ENCODE data around the gene HES6.

DNA sequence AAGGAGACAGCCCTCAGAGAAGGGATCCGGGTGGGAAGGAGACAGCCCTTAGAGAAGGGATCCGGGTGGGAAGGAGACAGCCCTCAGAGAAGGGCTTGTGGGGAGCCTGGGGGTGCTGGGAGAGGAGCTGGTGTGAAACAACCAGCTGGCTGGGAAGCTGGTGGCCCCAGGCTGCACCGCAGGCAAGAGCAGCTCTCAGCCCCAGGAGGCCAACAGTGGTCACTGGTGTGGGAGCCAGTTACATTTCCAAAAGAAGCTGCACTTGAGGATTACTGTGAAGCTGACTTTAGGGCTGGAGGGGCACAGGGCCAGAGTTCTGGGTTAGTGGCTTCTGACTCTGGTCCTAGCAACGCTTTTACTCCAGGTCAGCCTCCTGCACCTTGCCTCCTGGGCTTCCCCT lies 3.3 kb downstream of the HES6 start:
- TF ChIP-seq, protein P1, sequence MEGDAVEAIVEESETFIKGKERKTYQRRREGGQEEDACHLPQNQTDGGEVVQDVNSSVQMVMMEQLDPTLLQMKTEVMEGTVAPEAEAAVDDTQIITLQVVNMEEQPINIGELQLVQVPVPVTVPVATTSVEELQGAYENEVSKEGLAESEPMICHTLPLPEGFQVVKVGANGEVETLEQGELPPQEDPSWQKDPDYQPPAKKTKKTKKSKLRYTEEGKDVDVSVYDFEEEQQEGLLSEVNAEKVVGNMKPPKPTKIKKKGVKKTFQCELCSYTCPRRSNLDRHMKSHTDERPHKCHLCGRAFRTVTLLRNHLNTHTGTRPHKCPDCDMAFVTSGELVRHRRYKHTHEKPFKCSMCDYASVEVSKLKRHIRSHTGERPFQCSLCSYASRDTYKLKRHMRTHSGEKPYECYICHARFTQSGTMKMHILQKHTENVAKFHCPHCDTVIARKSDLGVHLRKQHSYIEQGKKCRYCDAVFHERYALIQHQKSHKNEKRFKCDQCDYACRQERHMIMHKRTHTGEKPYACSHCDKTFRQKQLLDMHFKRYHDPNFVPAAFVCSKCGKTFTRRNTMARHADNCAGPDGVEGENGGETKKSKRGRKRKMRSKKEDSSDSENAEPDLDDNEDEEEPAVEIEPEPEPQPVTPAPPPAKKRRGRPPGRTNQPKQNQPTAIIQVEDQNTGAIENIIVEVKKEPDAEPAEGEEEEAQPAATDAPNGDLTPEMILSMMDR (IDR thresholded peaks at IDR 0.05; ENCODE audit: low read length) = no peak
- TF ChIP-seq EZH2phosphoT487 (IDR thresholded peaks at IDR 0.05; ENCODE audit: low read length) = no peak

All from MM.1S (cell line).